Measurements from ENCODE around the gene PXYLP1. TPM values are rescaled to one million over a fixed set of nuclear protein-coding genes. Genes with fewer than 3 reads are reported as not detected.

The PXYLP1 gene
- total and polyA plus RNA-seq, 9 of the 15 experiments (the other 6 are each of a cell fraction or from before 2014, with no cell fraction given) = 0.80 to 2.9 (median 1.3) TPM

- no peak for TF ChIP-seq SNIP1 (IDR thresholded peaks at IDR 0.05; ENCODE audit: low read depth)
- no peak for TF ChIP-seq TFAM (CRISPR knock-in tag; conservative IDR thresholded peaks at IDR 0.05)
- no peak for TF ChIP-seq ZNF174 (CRISPR knock-in tag; IDR thresholded peaks at IDR 0.05)
These were observed 26.3 kb downstream of the PXYLP1 start (continued) for GRCh38 chr3:141257961-141258360.

- no TSS peak for BruUV-seq (replicated peaks)
- H2AFZ ChIP-seq (ENCODE audit: low read depth, low read length) = no peak overlapping the region
- in situ Hi-C loops (cut with MboI) = no loop called here
- H3K9me1 ChIP-seq (ENCODE audit: control insufficient read depth, insufficient read depth, low read length) = no peaks in the 10 kb centered on the region
- no peak overlapping the region for H3K9ac ChIP-seq (ENCODE audit: insufficient read depth in 1 of 2, low read depth in 2 of 2, low read length in 2 of 2)
- FAIRE-seq (no peak), DNase-seq (ENCODE audit: extremely low read depth in 1 of 4, low spot score in 3 of 4) (no peak), ATAC-seq (no peak)
- ChIA-PET POLR2A (interaction anchor here (0.8 kb wide), 2 partner anchors 11 to 30 kb away, joined by 3 read pairs; no protein-coding TSS in a partner anchor), CTCF (ENCODE audit: low intra/inter-chr PET ratio) (interaction anchor here (0.7 kb wide), 1 partner anchor 1747 kb away, joined by 3 read pairs; no protein-coding TSS in a partner anchor)
- H3K27me3 ChIP-seq (ENCODE audit: control insufficient read depth in 2 of 2, insufficient read depth in 2 of 2, low read length in 2 of 2) = peaks cover 14 to 26% of the 10 kb centered on the region in 2 experiments; a peak in 2 of 5 replicates
- intact Hi-C loops (cut with micrococcal nuclease) = no loop called here
- WGBS (ENCODE audit: insufficient coverage, low coverage, missing lambda C conversion rate) = 9% methylated on average over 2 of the region's 2 CpGs
- TF ChIP-seq HDAC1 (IDR thresholded peaks at IDR 0.05) (no peak), ZNF551 (CRISPR knock-in tag; IDR thresholded peaks at IDR 0.05) (no peak), HNRNPK (IDR thresholded peaks at IDR 0.05; ENCODE audit: low read depth, low read length, poor library complexity, severe bottlenecking) (no peak), BRF1 (IDR thresholded peaks at IDR 0.05; ENCODE audit: borderline replicate concordance, extremely low read depth, insufficient read length) (no peak), MTA3 (IDR thresholded peaks at IDR 0.05; ENCODE audit: borderline replicate concordance) (no peak), E2F3 (CRISPR knock-in tag; IDR thresholded peaks at IDR 0.05) (no peak), MEIS2 (IDR thresholded peaks at IDR 0.05; ENCODE audit: partially characterized antibody) (no peak), CREBBP (IDR thresholded peaks at IDR 0.05; ENCODE audit: low read depth, low read length) (no peak), BRF2 (IDR thresholded peaks at IDR 0.05; ENCODE audit: borderline replicate concordance, insufficient read depth, insufficient read length) (no peak), TAF7 (tag; IDR thresholded peaks at IDR 0.05) (no peak)
- TF ChIP-seq, protein P1, sequence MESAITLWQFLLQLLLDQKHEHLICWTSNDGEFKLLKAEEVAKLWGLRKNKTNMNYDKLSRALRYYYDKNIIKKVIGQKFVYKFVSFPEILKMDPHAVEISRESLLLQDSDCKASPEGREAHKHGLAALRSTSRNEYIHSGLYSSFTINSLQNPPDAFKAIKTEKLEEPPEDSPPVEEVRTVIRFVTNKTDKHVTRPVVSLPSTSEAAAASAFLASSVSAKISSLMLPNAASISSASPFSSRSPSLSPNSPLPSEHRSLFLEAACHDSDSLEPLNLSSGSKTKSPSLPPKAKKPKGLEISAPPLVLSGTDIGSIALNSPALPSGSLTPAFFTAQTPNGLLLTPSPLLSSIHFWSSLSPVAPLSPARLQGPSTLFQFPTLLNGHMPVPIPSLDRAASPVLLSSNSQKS (CRISPR knock-in tag; IDR thresholded peaks at IDR 0.05) = no peak
- TF ChIP-seq, protein P2, sequence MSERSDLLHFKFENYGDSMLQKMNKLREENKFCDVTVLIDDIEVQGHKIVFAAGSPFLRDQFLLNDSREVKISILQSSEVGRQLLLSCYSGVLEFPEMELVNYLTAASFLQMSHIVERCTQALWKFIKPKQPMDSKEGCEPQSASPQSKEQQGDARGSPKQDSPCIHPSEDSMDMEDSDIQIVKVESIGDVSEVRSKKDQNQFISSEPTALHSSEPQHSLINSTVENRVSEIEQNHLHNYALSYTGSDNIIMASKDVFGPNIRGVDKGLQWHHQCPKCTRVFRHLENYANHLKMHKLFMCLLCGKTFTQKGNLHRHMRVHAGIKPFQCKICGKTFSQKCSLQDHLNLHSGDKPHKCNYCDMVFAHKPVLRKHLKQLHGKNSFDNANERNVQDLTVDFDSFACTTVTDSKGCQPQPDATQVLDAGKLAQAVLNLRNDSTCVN (CRISPR knock-in tag; IDR thresholded peaks at IDR 0.05) = no peak
- no peaks in the 10 kb centered on the region for H3K9me3 ChIP-seq (replicated peaks; ENCODE audit: control insufficient read depth, insufficient read depth, low read depth, low read length)
- H3K4me3 ChIP-seq = no peak overlapping the region
- no peak overlapping the region for H3K27ac ChIP-seq (ENCODE audit: extremely low read depth, low read depth, low read length)
- no peaks in the 10 kb centered on the region for H3K79me2 ChIP-seq (ENCODE audit: control insufficient read depth, insufficient read depth, low read length)
- H3K36me3 ChIP-seq (ENCODE audit: control insufficient read depth, insufficient read depth, low read length) = no peaks in the 10 kb centered on the region
- H3K4me2 ChIP-seq (ENCODE audit: insufficient read depth, low read length) = no peak overlapping the region
- H3K4me1 ChIP-seq (replicated peaks in 1 of 2; ENCODE audit: control insufficient read depth in 2 of 2, insufficient read depth in 2 of 2, low read length in 2 of 2) = no peaks in the 10 kb centered on the region
- H4K20me1 ChIP-seq (replicated peaks; ENCODE audit: control insufficient read depth, insufficient read depth, low read length) = no peaks in the 10 kb centered on the region
These were observed 27.3 kb downstream of the PXYLP1 start for GRCh38 chr3:141258973-141259372.

All from K562 (cell line).